GM23338 (cell line): ENCODE data around the gene PRR14L. TPM values are rescaled to one million over a fixed set of nuclear protein-coding genes. Genes with fewer than 3 reads are reported as not detected.

Experiments used
- ATAC-seq: fragments of 200-7000 bp; cut with Tn5 transposase; 3 replicates; pipeline ENCODE4 v1.9.1; 2020
- DNase-seq: peaks from one replicate; pipeline ENCODE4 v3.0.0-alpha.2; 2015; ENCODE audit warnings: low spot score
- H2AFZ ChIP-seq: fragments of 200-600 bp; sonication (generic); 2 replicates; pipeline ENCODE4 v1.8.0; 2016; ENCODE audit warnings: antibody characterized with exemption, mild to moderate bottlenecking, moderate library complexity
- H3F3A ChIP-seq: fragments of 200-600 bp; sonication (generic); replicated peaks from 2 replicates; pipeline ENCODE4 v1.8.0; 2017; ENCODE audit warnings: antibody characterized with exemption, mixed run types, low read depth
- H3K27ac ChIP-seq: fragments of 200-600 bp; sonication (generic); 2 replicates; pipeline ENCODE4 v1.6.1; 2016; ENCODE audit warnings: low read depth
- H3K27me3 ChIP-seq: fragments of 200-600 bp; sonication (generic); 2 replicates; pipeline ENCODE4 v1.8.0; 2016; ENCODE audit warnings: mild to moderate bottlenecking, mixed run types, moderate library complexity; ENCODE audit not compliant: insufficient read depth
- H3K36me3 ChIP-seq: fragments of 200-600 bp; sonication (generic); 2 replicates; pipeline ENCODE4 v1.8.0; 2016; ENCODE audit warnings: mild to moderate bottlenecking; ENCODE audit not compliant: insufficient read depth
- H3K4me1 ChIP-seq: fragments of 200-600 bp; sonication (generic); 2 replicates; pipeline ENCODE4 v1.8.0; 2016; ENCODE audit warnings: mild to moderate bottlenecking, moderate library complexity; ENCODE audit not compliant: insufficient read depth
- H3K4me2 ChIP-seq: fragments of 200-600 bp; sonication (generic); 2 replicates; pipeline ENCODE4 v1.7.1; 2017; ENCODE audit warnings: mixed run types
- H3K4me3 ChIP-seq: fragments of 200-600 bp; sonication (generic); 2 replicates; pipeline ENCODE4 v1.6.1; 2016; ENCODE audit warnings: mixed run types
- H3K79me2 ChIP-seq: fragments of 200-600 bp; sonication (generic); replicated peaks from 2 replicates; pipeline ENCODE4 v1.8.0; 2017; ENCODE audit warnings: mild to moderate bottlenecking; ENCODE audit not compliant: insufficient read depth
- H3K9me2 ChIP-seq: fragments of 200-600 bp; sonication (generic); 2 replicates; pipeline ENCODE4 v1.8.0; 2017; ENCODE audit not compliant: insufficient read depth
- H4K20me1 ChIP-seq: fragments of 200-600 bp; sonication (generic); replicated peaks from 2 replicates; pipeline ENCODE4 v1.8.0; 2017; ENCODE audit warnings: mild to moderate bottlenecking; ENCODE audit not compliant: insufficient read depth
- H3K27ac Mint-ChIP-seq: 2 replicates; pipeline ENCODE4 v1.8.0; 2020; ENCODE audit warnings: inconsistent platforms, mild to moderate bottlenecking, moderate library complexity, mixed read lengths
- H3K27me3 Mint-ChIP-seq: 3 replicates; pipeline ENCODE4 v1.8.0; 2022; ENCODE audit warnings: low read depth, mild to moderate bottlenecking, moderate library complexity, mixed read lengths, inconsistent platforms; ENCODE audit not compliant: insufficient read depth, poor library complexity
- H3K36me3 Mint-ChIP-seq: 3 replicates; pipeline ENCODE4 v1.8.0; 2021; ENCODE audit warnings: low read depth, mild to moderate bottlenecking, inconsistent platforms, moderate library complexity, mixed read lengths
- H3K4me1 Mint-ChIP-seq: 3 replicates; pipeline ENCODE4 v1.8.0; 2020; ENCODE audit warnings: mild to moderate bottlenecking, inconsistent platforms, mixed read lengths
- H3K4me3 Mint-ChIP-seq: 3 replicates; pipeline ENCODE4 v1.8.0; 2021; ENCODE audit warnings: moderate library complexity, mild to moderate bottlenecking, inconsistent platforms, mixed read lengths
- H3K9me3 Mint-ChIP-seq: 3 replicates; pipeline ENCODE4 v1.8.0; 2020; ENCODE audit warnings: moderate library complexity, mild to moderate bottlenecking, inconsistent platforms, mixed read lengths
- CREB1 ChIP-seq: fragments of 250-450 bp; sonication (Bioruptor Pico); IDR thresholded peaks from 2 replicates; pipeline ENCODE4 v1.5.0; 2020; ENCODE audit warnings: low read depth, mild to moderate bottlenecking, moderate library complexity
- CTCF ChIP-seq, 2 experiments: fragments of 200-600 bp in 1 of 2; sonication (generic) in 1 of 2; conservative IDR thresholded peaks; 2 replicates each; pipeline versions ENCODE4 v1.5.1 to v1.6.1; 2016 to 2017; ENCODE audit warnings: antibody characterized with exemption in 2 of 2, low read depth in 2 of 2, mild to moderate bottlenecking in 2 of 2, moderate library complexity in 1 of 2
- ETS1 ChIP-seq: IDR thresholded peaks from 2 replicates; pipeline ENCODE4 v1.6.1; 2016; ENCODE audit warnings: antibody characterized with exemption
- EZH2phosphoT487 ChIP-seq: fragments of 200-600 bp; sonication (generic); IDR thresholded peaks from one replicate; pipeline ENCODE4 v1.8.1; 2018; ENCODE audit warnings: antibody characterized with exemption; ENCODE audit not compliant: unreplicated experiment
- JUNB ChIP-seq: IDR thresholded peaks from one replicate; pipeline ENCODE4 v1.6.1; 2016; ENCODE audit warnings: antibody characterized with exemption; ENCODE audit not compliant: unreplicated experiment
- NANOG ChIP-seq: IDR thresholded peaks from 2 replicates; pipeline ENCODE4 v1.6.1; 2016; ENCODE audit warnings: antibody characterized with exemption, borderline replicate concordance
- POLR2AphosphoS5 ChIP-seq: IDR thresholded peaks from 2 replicates; pipeline ENCODE4 v1.6.1; 2016; ENCODE audit warnings: antibody characterized with exemption, low read depth
- REST ChIP-seq: IDR thresholded peaks from one replicate; pipeline ENCODE4 v1.6.1; 2018; ENCODE audit warnings: antibody characterized with exemption; ENCODE audit not compliant: unreplicated experiment
- ZNF331 ChIP-seq: fragments of 250-450 bp; sonication (Bioruptor Pico); IDR thresholded peaks from 2 replicates; pipeline ENCODE4 v1.5.0; 2020; ENCODE audit warnings: low read depth, mild to moderate bottlenecking, moderate library complexity
- ZNF462 ChIP-seq: fragments of 250-450 bp; sonication (Bioruptor Pico); IDR thresholded peaks from 2 replicates; pipeline ENCODE4 v1.5.0; 2020; ENCODE audit warnings: mild to moderate bottlenecking, moderate library complexity
- polyA plus RNA-seq: library from polyadenylated mRNA; unstranded; fragments of >200 nt; fragmentation: Nextera tagmentation; extraction: Ambion mirVana; gene quantifications from 2 replicates; pipeline ENCODE4 v1.2.1, GENCODE V29; 2016
- total RNA-seq: library from RNA; depleted of rRNA; stranded (reverse); fragments of >200 nt; shearing (Covaris generic); gene quantifications from 2 replicates; pipeline ENCODE4 v1.2.3, GENCODE V29; 2014

Gene PRR14L
- total and polyA plus RNA-seq, 2 experiments from 2014 or later = 46.3 to 54.0 TPM

GRCh38 chr22:31707519-31707918 is 42.4 kb downstream of the PRR14L start:
- Mint-ChIP-seq H3K27me3 (peaks cover 2% of the 10 kb centered on the region), H3K4me1 (no peaks in the 10 kb centered on the region), H3K27ac (no peak overlapping the region), H3K36me3 (peaks cover 45% of the 10 kb centered on the region), H3K4me3 (no peak overlapping the region), H3K9me3 (no peaks in the 10 kb centered on the region; the same call in 2 of the 3 replicates)
- ATAC-seq (no peak), DNase-seq (no peak)
- H4K20me1 ChIP-seq = no peaks in the 10 kb centered on the region; the same call in none of the 2 replicates
- H3K4me3 ChIP-seq = no peak overlapping the region
- H3K27ac ChIP-seq = 0 out of 2 replicates have a peak overlapping the region, but pooled peaks have one; percentile 17
- no peak for TF ChIP-seq REST
- no peak for TF ChIP-seq ZNF462
- TF ChIP-seq ZNF331 (CRISPR knock-in tag) = no peak
- no peak for TF ChIP-seq CREB1
- TF ChIP-seq NANOG = no peak
- TF ChIP-seq EZH2phosphoT487 = no peak
- TF ChIP-seq POLR2AphosphoS5 = no peak
- no peak for TF ChIP-seq CTCF (conservative IDR thresholded peaks at IDR 0.05; ENCODE audit: low read depth in 2 of 2)
- no peak for TF ChIP-seq JUNB
- no peak for TF ChIP-seq ETS1
- H3K4me1 ChIP-seq = no peaks in the 10 kb centered on the region
- H3K4me2 ChIP-seq = no peak overlapping the region
- H3K79me2 ChIP-seq = 0 out of 2 replicates have a peak, but pooled peaks cover 8% of the 10 kb centered on the region
- peaks cover 47% of the 10 kb centered on the region for H3K36me3 ChIP-seq
- H3F3A ChIP-seq = no peaks in the 10 kb centered on the region
- no peaks in the 10 kb centered on the region for H3K27me3 ChIP-seq
- no peaks in the 10 kb centered on the region for H3K9me2 ChIP-seq
- no peak overlapping the region for H2AFZ ChIP-seq
